ENCODE data around the gene AGPAT4.

- TF ChIP-seq CTCF (IDR thresholded peaks at IDR 0.05) (no peak), POLR2AphosphoS5 (IDR thresholded peaks at IDR 0.05) (no peak)
Measured at GRCh38 chr6:161249327-161249726, 24.5 kb downstream of the AGPAT4 start.

Data from breast epithelium (tissue), 3 donors.